Raji (cell line): Measurements from ENCODE around the gene GPR132.

Source experiments
- POLR2A ChIP-seq: IDR thresholded peaks from 2 replicates; pipeline ENCODE4 v1.6.1; 2011; ENCODE audit warnings: low read depth, low read length, control low read depth; ENCODE audit not compliant: insufficient read depth

Gene GPR132

GRCh38 chr14:105059035-105059924 is 6.0 kb downstream of the GPR132 start:
- TF ChIP-seq POLR2A = no peak

GRCh38 chr14:105058521-105059034 is 6.7 kb downstream of the GPR132 start:
- TF ChIP-seq POLR2A = no peak

GRCh38 chr14:105056303-105056831 is 8.9 kb downstream of the GPR132 start:
- no peak for TF ChIP-seq POLR2A

- no peak for TF ChIP-seq POLR2A
Measured at GRCh38 chr14:105055736-105056302, 9.4 kb downstream of the GPR132 start.

- no peak for TF ChIP-seq POLR2A
Measured at GRCh38 chr14:105055334-105055733, 9.9 kb downstream of the GPR132 start.

- TF ChIP-seq POLR2A = no peak
Measured at GRCh38 chr14:105053996-105054395, 11.2 kb downstream of the GPR132 start.

GRCh38 chr14:105053421-105053820 is 11.8 kb downstream of the GPR132 start:
- no peak for TF ChIP-seq POLR2A

- no peak for TF ChIP-seq POLR2A
Measured at GRCh38 chr14:105052110-105052458, 13.1 kb downstream of the GPR132 start.

- no peak for TF ChIP-seq POLR2A
Measured at GRCh38 chr14:105051182-105052109, 13.8 kb downstream of the GPR132 start.

- no peak for TF ChIP-seq POLR2A
Measured at GRCh38 chr14:105050551-105050897, 14.7 kb downstream of the GPR132 start.

GRCh38 chr14:105049753-105050550 is 15.3 kb downstream of the GPR132 start:
- no peak for TF ChIP-seq POLR2A

GRCh38 chr14:105047283-105048016 is 17.8 kb downstream of the GPR132 start:
- TF ChIP-seq POLR2A = no peak

- TF ChIP-seq POLR2A = no peak
Measured at GRCh38 chr14:105046891-105047282, 18.3 kb downstream of the GPR132 start.
